ENCODE measurements around the gene CFAP53.
"Not testable (repeated sequence)": the region's sequence is repeated elsewhere in the genome, so short reads cannot be mapped to it uniquely, and the experiment has no call there.

Gene CFAP53

GRCh38 chr18:50231621-50232020 is 34.7 kb downstream of the CFAP53 start:
- Histone ChIP-seq H3K36me3 (ENCODE audit: control insufficient read depth, insufficient read depth, low read length) (no peaks in the 10 kb centered on the region), H3K27ac (ENCODE audit: insufficient read depth, low read depth, low read length, poor library complexity, severe bottlenecking) (no peak overlapping the region), H3K4me1 (ENCODE audit: control insufficient read depth, insufficient read depth, low read length) (peaks cover 9% of the 10 kb centered on the region), H3K27me3 (ENCODE audit: control insufficient read depth, insufficient read depth, low read length, poor library complexity, severe bottlenecking) (no peaks in the 10 kb centered on the region), H3K9me3 (ENCODE audit: control insufficient read depth, low read length) (no peaks in the 10 kb centered on the region), H3K4me3 (ENCODE audit: insufficient read depth, low read depth, low read length) (no peak overlapping the region)
- 83 to 88% methylated on average over 4 of the region's 4 CpGs for WGBS, 2 experiments

- H3K4me1 ChIP-seq (ENCODE audit: control insufficient read depth, insufficient read depth, low read length) = not testable (repeated sequence)
- 88 to 89% methylated on average over 4 of the region's 4 CpGs for WGBS, 2 experiments
These were observed 46.0 kb downstream of the CFAP53 start for GRCh38 chr18:50220249-50220648.

GRCh38 chr18:50218432-50219197 is 47.7 kb downstream of the CFAP53 start:
- no peaks in the 10 kb centered on the region for H3K4me1 ChIP-seq (ENCODE audit: control insufficient read depth, insufficient read depth, low read length)
- no peak overlapping the region for H3K4me3 ChIP-seq (ENCODE audit: insufficient read depth, low read depth, low read length)
- WGBS, 2 experiments = 71 to 75% methylated on average over 7 of the region's 7 CpGs
- no peaks in the 10 kb centered on the region for H3K36me3 ChIP-seq (ENCODE audit: control insufficient read depth, insufficient read depth, low read length)
- no peaks in the 10 kb centered on the region for H3K27me3 ChIP-seq (ENCODE audit: control insufficient read depth, insufficient read depth, low read length, poor library complexity, severe bottlenecking)
- no peaks in the 10 kb centered on the region for H3K9me3 ChIP-seq (ENCODE audit: control insufficient read depth, low read length)
- H3K27ac ChIP-seq (ENCODE audit: insufficient read depth, low read depth, low read length, poor library complexity, severe bottlenecking) = no peak overlapping the region

More at GRCh38 chr18:50220249-50220648, 46.0 kb downstream of the CFAP53 start:
- H3K9me3 ChIP-seq (ENCODE audit: control insufficient read depth, low read length); H3K27ac ChIP-seq (ENCODE audit: insufficient read depth, low read depth, low read length, poor library complexity, severe bottlenecking); H3K36me3 ChIP-seq (ENCODE audit: control insufficient read depth, insufficient read depth, low read length); H3K27me3 ChIP-seq (ENCODE audit: control insufficient read depth, insufficient read depth, low read length, poor library complexity, severe bottlenecking); H3K4me3 ChIP-seq (ENCODE audit: insufficient read depth, low read depth, low read length): not testable (repeated sequence)

- WGBS, 2 experiments = 87 to 95% methylated on average over 4 of the region's 4 CpGs
- no peaks in the 10 kb centered on the region for H3K4me1 ChIP-seq (ENCODE audit: control insufficient read depth, insufficient read depth, low read length)
- H3K27ac ChIP-seq (ENCODE audit: insufficient read depth, low read depth, low read length, poor library complexity, severe bottlenecking) = no peak overlapping the region
- H3K9me3 ChIP-seq (ENCODE audit: control insufficient read depth, low read length) = no peaks in the 10 kb centered on the region
- no peak overlapping the region for H3K4me3 ChIP-seq (ENCODE audit: insufficient read depth, low read depth, low read length)
- H3K27me3 ChIP-seq (ENCODE audit: control insufficient read depth, insufficient read depth, low read length, poor library complexity, severe bottlenecking) = no peaks in the 10 kb centered on the region
- H3K36me3 ChIP-seq (ENCODE audit: control insufficient read depth, insufficient read depth, low read length) = no peaks in the 10 kb centered on the region
These were observed 57.0 kb downstream of the CFAP53 start for GRCh38 chr18:50209311-50209710.

- Histone ChIP-seq H3K36me3 (ENCODE audit: control insufficient read depth, insufficient read depth, low read length) (no peaks in the 10 kb centered on the region), H3K27me3 (ENCODE audit: control insufficient read depth, insufficient read depth, low read length, poor library complexity, severe bottlenecking) (peaks cover 12% of the 10 kb centered on the region), H3K9me3 (ENCODE audit: control insufficient read depth, low read length) (no peaks in the 10 kb centered on the region), H3K27ac (ENCODE audit: insufficient read depth, low read depth, low read length, poor library complexity, severe bottlenecking) (no peak overlapping the region), H3K4me1 (ENCODE audit: control insufficient read depth, insufficient read depth, low read length) (no peaks in the 10 kb centered on the region), H3K4me3 (ENCODE audit: insufficient read depth, low read depth, low read length) (no peak overlapping the region)
- 92 to 98% methylated on average over 1 of the region's 1 CpG for WGBS, 2 experiments
These were observed 58.6 kb downstream of the CFAP53 start for GRCh38 chr18:50207722-50208121.

GRCh38 chr18:50203801-50204604 is 62.3 kb downstream of the CFAP53 start:
- H3K27ac ChIP-seq (ENCODE audit: insufficient read depth, low read depth, low read length, poor library complexity, severe bottlenecking) = no peak overlapping the region
- H3K4me1 ChIP-seq (ENCODE audit: control insufficient read depth, insufficient read depth, low read length) = no peaks in the 10 kb centered on the region
- 23 to 34% methylated on average over 19 to 24 of the region's 24 CpGs for WGBS, 2 experiments
- H3K4me3 ChIP-seq (ENCODE audit: insufficient read depth, low read depth, low read length) = no peak overlapping the region
- H3K9me3 ChIP-seq (ENCODE audit: control insufficient read depth, low read length) = no peaks in the 10 kb centered on the region
- H3K27me3 ChIP-seq (ENCODE audit: control insufficient read depth, insufficient read depth, low read length, poor library complexity, severe bottlenecking) = peaks cover 14% of the 10 kb centered on the region
- no peaks in the 10 kb centered on the region for H3K36me3 ChIP-seq (ENCODE audit: control insufficient read depth, insufficient read depth, low read length)

- H3K9me3 ChIP-seq (ENCODE audit: control insufficient read depth, low read length) = no peaks in the 10 kb centered on the region
- no peak overlapping the region for H3K4me3 ChIP-seq (ENCODE audit: insufficient read depth, low read depth, low read length)
- 100% methylated on average over 1 of the region's 1 CpG; no CpG with 5 or more reads in 1 of the 2 experiments for WGBS, 2 experiments
- no peak overlapping the region for H3K27ac ChIP-seq (ENCODE audit: insufficient read depth, low read depth, low read length, poor library complexity, severe bottlenecking)
- no peaks in the 10 kb centered on the region for H3K4me1 ChIP-seq (ENCODE audit: control insufficient read depth, insufficient read depth, low read length)
- peaks cover 22% of the 10 kb centered on the region for H3K27me3 ChIP-seq (ENCODE audit: control insufficient read depth, insufficient read depth, low read length, poor library complexity, severe bottlenecking)
- no peaks in the 10 kb centered on the region for H3K36me3 ChIP-seq (ENCODE audit: control insufficient read depth, insufficient read depth, low read length)
These were observed 64.7 kb downstream of the CFAP53 start for GRCh38 chr18:50201476-50202018.

GRCh38 chr18:50199921-50200320 is 66.4 kb downstream of the CFAP53 start:
- H3K4me1 ChIP-seq (ENCODE audit: control insufficient read depth, insufficient read depth, low read length) = no peaks in the 10 kb centered on the region
- H3K4me3 ChIP-seq (ENCODE audit: insufficient read depth, low read depth, low read length) = no peak overlapping the region
- no peak overlapping the region for H3K27ac ChIP-seq (ENCODE audit: insufficient read depth, low read depth, low read length, poor library complexity, severe bottlenecking)
- peaks cover 38% of the 10 kb centered on the region for H3K27me3 ChIP-seq (ENCODE audit: control insufficient read depth, insufficient read depth, low read length, poor library complexity, severe bottlenecking)
- H3K36me3 ChIP-seq (ENCODE audit: control insufficient read depth, insufficient read depth, low read length) = no peaks in the 10 kb centered on the region
- WGBS, 2 experiments = 89 to 96% methylated on average over 1 of the region's 1 CpG
- H3K9me3 ChIP-seq (ENCODE audit: control insufficient read depth, low read length) = no peaks in the 10 kb centered on the region

- peaks cover 44% of the 10 kb centered on the region for H3K27me3 ChIP-seq (ENCODE audit: control insufficient read depth, insufficient read depth, low read length, poor library complexity, severe bottlenecking)
- no peaks in the 10 kb centered on the region for H3K4me1 ChIP-seq (ENCODE audit: control insufficient read depth, insufficient read depth, low read length)
- H3K9me3 ChIP-seq (ENCODE audit: control insufficient read depth, low read length) = no peaks in the 10 kb centered on the region
- no peaks in the 10 kb centered on the region for H3K36me3 ChIP-seq (ENCODE audit: control insufficient read depth, insufficient read depth, low read length)
- no peak overlapping the region for H3K4me3 ChIP-seq (ENCODE audit: insufficient read depth, low read depth, low read length)
- WGBS, 2 experiments = 86% methylated on average over 4 to 5 of the region's 5 CpGs
- no peak overlapping the region for H3K27ac ChIP-seq (ENCODE audit: insufficient read depth, low read depth, low read length, poor library complexity, severe bottlenecking)
These were observed 66.9 kb downstream of the CFAP53 start for GRCh38 chr18:50199346-50199855.

GRCh38 chr18:50196261-50196660 is 70.0 kb downstream of the CFAP53 start:
- Histone ChIP-seq H3K9me3 (ENCODE audit: control insufficient read depth, low read length) (no peaks in the 10 kb centered on the region), H3K27me3 (ENCODE audit: control insufficient read depth, insufficient read depth, low read length, poor library complexity, severe bottlenecking) (peaks cover 61% of the 10 kb centered on the region), H3K4me1 (ENCODE audit: control insufficient read depth, insufficient read depth, low read length) (peaks cover 8% of the 10 kb centered on the region), H3K27ac (ENCODE audit: insufficient read depth, low read depth, low read length, poor library complexity, severe bottlenecking) (no peak overlapping the region), H3K4me3 (ENCODE audit: insufficient read depth, low read depth, low read length) (no peak overlapping the region), H3K36me3 (ENCODE audit: control insufficient read depth, insufficient read depth, low read length) (no peaks in the 10 kb centered on the region)
- 87 to 93% methylated on average over 3 of the region's 3 CpGs for WGBS, 2 experiments

Measured in ectodermal cell (in vitro differentiated cells).